ENCODE measurements around the gene CALY. TPM values are rescaled to one million over a fixed set of nuclear protein-coding genes. Genes with fewer than 3 reads are reported as not detected.
"Not testable (repeated sequence)": the region's sequence is repeated elsewhere in the genome, so short reads cannot be mapped to it uniquely, and the experiment has no call there.

CALY gene
- total RNA-seq, 1 experiment from 2014 or later = not detected

- BruUV-seq (replicated peaks) = no TSS peak
- peak overlapping the region; percentile 56 for H3K4me3 ChIP-seq (ENCODE audit: low read depth, low read length, poor library complexity, severe bottlenecking)
- DNase-seq (ENCODE audit: low spot score) = no peak
- H3K4me1 ChIP-seq (ENCODE audit: insufficient read depth, low read length, poor library complexity, severe bottlenecking) = peaks cover 15% of the 10 kb centered on the region
- ChIA-PET POLR2A (ENCODE audit: low non-redundant PET) (no interaction called here), CTCF (no interaction called here)
- intact Hi-C loops (cut with micrococcal nuclease; ENCODE audit: unreplicated experiment) = loop anchor here (5.0 kb wide), 1 partner anchor 197 kb away; no protein-coding TSS in a partner anchor
- no peaks in the 10 kb centered on the region for H3K9me3 ChIP-seq (ENCODE audit: low read depth, low read length, poor library complexity, severe bottlenecking)
- no peaks in the 10 kb centered on the region for H3K36me3 ChIP-seq (ENCODE audit: insufficient read depth, low read length, poor library complexity, severe bottlenecking)
- TF ChIP-seq CTCF (conservative IDR thresholded peaks at IDR 0.05; ENCODE audit: low read depth, low read length) (no peak), EZH2 (IDR thresholded peaks at IDR 0.05; ENCODE audit: borderline replicate concordance, low read depth, low read length, poor library complexity, severe bottlenecking) (peak; percentile 66)
- peaks cover 15% of the 10 kb centered on the region for H3K27me3 ChIP-seq (replicated peaks; ENCODE audit: insufficient read depth, low read depth, low read length, poor library complexity)
- H3K27ac ChIP-seq (ENCODE audit: low read depth, low read length, poor library complexity, severe bottlenecking) = no peak overlapping the region
These were observed 11.1 kb downstream of the CALY start for GRCh38 chr10:133325440-133326222.

- intact Hi-C loops (cut with micrococcal nuclease; ENCODE audit: unreplicated experiment) = loop anchor here (5.0 kb wide), 1 partner anchor 197 kb away; no protein-coding TSS in a partner anchor
- TF ChIP-seq EZH2 (IDR thresholded peaks at IDR 0.05; ENCODE audit: borderline replicate concordance, low read depth, low read length, poor library complexity, severe bottlenecking) = no peak
- no peak for TF ChIP-seq CTCF (conservative IDR thresholded peaks at IDR 0.05; ENCODE audit: low read depth, low read length)
- H3K27me3 ChIP-seq (replicated peaks; ENCODE audit: insufficient read depth, low read depth, low read length, poor library complexity) = peaks cover 15% of the 10 kb centered on the region
- BruUV-seq (replicated peaks) = no TSS peak
- DNase-seq (ENCODE audit: low spot score) = no peak
- H3K4me3 ChIP-seq (ENCODE audit: low read depth, low read length, poor library complexity, severe bottlenecking) = peak overlapping the region; percentile 56
- peaks cover 15% of the 10 kb centered on the region for H3K4me1 ChIP-seq (ENCODE audit: insufficient read depth, low read length, poor library complexity, severe bottlenecking)
- H3K36me3 ChIP-seq (ENCODE audit: insufficient read depth, low read length, poor library complexity, severe bottlenecking) = no peaks in the 10 kb centered on the region
- CTCF ChIA-PET = interaction anchor here (0.6 kb wide), 1 partner anchor 47 kb away, joined by 3 read pairs; no protein-coding TSS in a partner anchor
- POLR2A ChIA-PET (ENCODE audit: low non-redundant PET) = no interaction called here
- no peaks in the 10 kb centered on the region for H3K9me3 ChIP-seq (ENCODE audit: low read depth, low read length, poor library complexity, severe bottlenecking)
- H3K27ac ChIP-seq (ENCODE audit: low read depth, low read length, poor library complexity, severe bottlenecking) = no peak overlapping the region
These were observed 11.8 kb downstream of the CALY start for GRCh38 chr10:133324857-133325260.

GRCh38 chr10:133324198-133324792 lies 12.4 kb downstream of the CALY start:
- peak overlapping the region; percentile 26 for H3K4me3 ChIP-seq (ENCODE audit: low read depth, low read length, poor library complexity, severe bottlenecking)

GRCh38 chr10:133322064-133322709 lies 14.5 kb downstream of the CALY start:
- POLR2A ChIA-PET (ENCODE audit: low non-redundant PET); H3K4me3 ChIP-seq (ENCODE audit: low read depth, low read length, poor library complexity, severe bottlenecking); H3K4me1 ChIP-seq (ENCODE audit: insufficient read depth, low read length, poor library complexity, severe bottlenecking); CTCF ChIA-PET; BruUV-seq (replicated peaks); DNase-seq (ENCODE audit: low spot score); H3K9me3 ChIP-seq (ENCODE audit: low read depth, low read length, poor library complexity, severe bottlenecking); H3K36me3 ChIP-seq (ENCODE audit: insufficient read depth, low read length, poor library complexity, severe bottlenecking); intact Hi-C loops (cut with micrococcal nuclease; ENCODE audit: unreplicated experiment); H3K27ac ChIP-seq (ENCODE audit: low read depth, low read length, poor library complexity, severe bottlenecking): not testable (repeated sequence)
- peaks cover 15% of the 10 kb centered on the region for H3K27me3 ChIP-seq (replicated peaks; ENCODE audit: insufficient read depth, low read depth, low read length, poor library complexity)

More at GRCh38 chr10:133324198-133324792, 12.4 kb downstream of the CALY start:
- peaks cover 15% of the 10 kb centered on the region for H3K27me3 ChIP-seq (replicated peaks; ENCODE audit: insufficient read depth, low read depth, low read length, poor library complexity)
- H3K27ac ChIP-seq (ENCODE audit: low read depth, low read length, poor library complexity, severe bottlenecking) = no peak overlapping the region
- no TSS peak for BruUV-seq (replicated peaks)
- no peaks in the 10 kb centered on the region for H3K9me3 ChIP-seq (ENCODE audit: low read depth, low read length, poor library complexity, severe bottlenecking)
- CTCF ChIA-PET = interaction anchor here (0.6 kb wide), 2 partner anchors 37 to 47 kb away, joined by 3 to 4 read pairs; no protein-coding TSS in a partner anchor
- peaks cover 11% of the 10 kb centered on the region for H3K4me1 ChIP-seq (ENCODE audit: insufficient read depth, low read length, poor library complexity, severe bottlenecking)
- DNase-seq (ENCODE audit: low spot score) = peak; percentile 67
- intact Hi-C loops (cut with micrococcal nuclease; ENCODE audit: unreplicated experiment) = no loop called here
- POLR2A ChIA-PET (ENCODE audit: low non-redundant PET) = no interaction called here
- no peaks in the 10 kb centered on the region for H3K36me3 ChIP-seq (ENCODE audit: insufficient read depth, low read length, poor library complexity, severe bottlenecking)
- TF ChIP-seq CTCF (conservative IDR thresholded peaks at IDR 0.05; ENCODE audit: low read depth, low read length) = no peak
- no peak for TF ChIP-seq EZH2 (IDR thresholded peaks at IDR 0.05; ENCODE audit: borderline replicate concordance, low read depth, low read length, poor library complexity, severe bottlenecking)
